ENCODE data around the gene RPS19.
"Not testable (repeated sequence)": the region's sequence is repeated elsewhere in the genome, so short reads cannot be mapped to it uniquely, and the experiment has no call there.

RPS19 gene

DNA sequence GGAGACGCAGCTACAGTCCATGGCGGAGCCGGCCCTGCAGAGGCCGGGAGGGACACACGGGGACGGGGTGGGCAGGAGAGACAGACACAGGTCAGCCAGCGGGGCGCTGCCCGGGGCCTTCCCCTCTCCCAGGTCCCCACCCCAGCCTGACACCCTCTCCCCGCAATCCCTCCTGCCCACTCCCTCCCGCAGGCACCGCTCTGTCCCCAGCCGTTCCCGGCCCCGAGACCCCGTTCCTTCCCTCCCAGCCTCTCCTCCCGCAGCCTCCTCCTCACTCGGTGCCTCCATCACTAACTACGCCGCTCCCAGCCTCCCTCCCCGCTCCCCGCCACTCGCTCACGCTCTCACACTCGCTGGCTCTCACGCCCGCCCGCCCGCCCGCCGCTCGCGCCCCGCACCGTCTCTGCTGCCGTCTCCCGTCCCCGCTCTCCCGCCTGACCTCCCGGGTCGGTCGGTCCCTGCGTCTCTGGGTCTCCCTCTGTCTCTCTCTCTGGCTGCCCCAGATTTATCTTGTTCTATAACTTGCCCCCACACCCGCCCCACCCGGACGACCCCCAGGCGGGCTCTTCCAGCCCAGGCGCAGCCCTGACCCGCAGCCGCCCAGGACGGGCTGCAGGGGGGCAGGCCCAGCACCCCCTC is 53.0 kb downstream of the RPS19 start:
- Histone ChIP-seq H3K27ac (ENCODE audit: low read depth in 2 of 2, low read length in 2 of 2) (no peak overlapping the region), H3K9me3 (ENCODE audit: control insufficient read depth in 2 of 2, low read length in 2 of 2) (no peaks in the 10 kb centered on the region), H3K36me3 (ENCODE audit: control insufficient read depth in 2 of 2, insufficient read depth in 2 of 2, low read length in 2 of 2) (peaks cover 0 to 2% of the 10 kb centered on the region in 2 donors), H3K4me1 (ENCODE audit: control insufficient read depth in 2 of 2, insufficient read depth in 2 of 2, low read length in 2 of 2) (peaks cover 0 to 5% of the 10 kb centered on the region in 2 donors), H3K9ac (ENCODE audit: low read depth in 1 of 2, low read length in 2 of 2) (no peak overlapping the region), H3K4me3 (ENCODE audit: low read length in 2 of 2) (no peak overlapping the region), H3K27me3 (ENCODE audit: control insufficient read depth in 2 of 2, insufficient read depth in 2 of 2, low read length in 2 of 2) (peaks cover 36 to 50% of the 10 kb centered on the region in 2 donors)

DNA sequence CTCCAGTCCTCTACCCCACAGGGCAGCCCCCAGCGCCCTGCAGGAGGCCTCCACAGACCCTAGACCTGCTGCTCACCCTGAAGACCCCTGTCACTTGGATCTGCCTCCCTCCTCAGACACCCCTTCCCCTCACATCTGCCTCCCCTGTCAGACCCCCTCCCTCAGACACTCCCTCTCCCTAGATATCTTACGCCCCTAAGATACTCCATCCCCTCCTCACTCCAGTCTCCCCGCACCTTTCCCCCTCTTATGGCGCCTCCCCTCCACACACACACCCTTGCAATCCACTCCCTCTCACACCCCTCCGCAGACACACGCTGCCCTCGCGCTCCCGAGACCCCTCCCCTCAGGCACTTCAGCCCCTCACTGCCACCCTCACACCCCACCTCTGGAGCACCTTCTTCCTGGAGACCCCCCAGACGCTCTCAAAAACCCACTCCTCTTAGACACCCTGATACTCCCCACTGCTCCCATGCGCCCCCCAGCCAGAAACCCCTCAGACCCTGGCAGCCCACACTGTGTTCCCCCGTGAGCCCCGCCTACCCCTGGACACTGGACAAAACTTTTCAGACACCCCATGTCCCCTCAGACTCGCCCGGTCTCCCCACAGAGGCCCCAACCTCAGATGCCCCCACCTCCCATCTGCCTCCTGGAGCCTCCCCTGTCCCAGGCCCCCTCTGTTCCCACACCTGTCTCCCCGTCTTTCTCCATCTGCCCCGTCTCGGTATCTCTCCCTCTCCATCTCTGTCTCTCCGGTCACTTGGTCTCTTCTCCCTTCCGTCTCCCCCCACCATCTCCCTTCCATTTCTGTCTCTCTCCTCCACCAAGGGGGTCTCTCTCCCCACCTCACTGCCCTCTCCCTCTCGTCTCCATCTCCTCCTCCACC is 53.7 kb downstream of the RPS19 start:
- Histone ChIP-seq H3K36me3 (ENCODE audit: control insufficient read depth in 2 of 2, insufficient read depth in 2 of 2, low read length in 2 of 2) (peaks cover 0 to 2% of the 10 kb centered on the region in 2 donors), H3K9ac (ENCODE audit: low read depth in 1 of 2, low read length in 2 of 2) (no peak overlapping the region), H3K9me3 (ENCODE audit: control insufficient read depth in 2 of 2, low read length in 2 of 2) (no peaks in the 10 kb centered on the region), H3K27ac (ENCODE audit: low read depth in 2 of 2, low read length in 2 of 2) (no peak overlapping the region), H3K4me1 (ENCODE audit: control insufficient read depth in 2 of 2, insufficient read depth in 2 of 2, low read length in 2 of 2) (peaks cover 0 to 5% of the 10 kb centered on the region in 2 donors), H3K4me3 (ENCODE audit: low read length in 2 of 2) (no peak overlapping the region), H3K27me3 (ENCODE audit: control insufficient read depth in 2 of 2, insufficient read depth in 2 of 2, low read length in 2 of 2) (peaks cover 41 to 55% of the 10 kb centered on the region in 2 donors)

DNA sequence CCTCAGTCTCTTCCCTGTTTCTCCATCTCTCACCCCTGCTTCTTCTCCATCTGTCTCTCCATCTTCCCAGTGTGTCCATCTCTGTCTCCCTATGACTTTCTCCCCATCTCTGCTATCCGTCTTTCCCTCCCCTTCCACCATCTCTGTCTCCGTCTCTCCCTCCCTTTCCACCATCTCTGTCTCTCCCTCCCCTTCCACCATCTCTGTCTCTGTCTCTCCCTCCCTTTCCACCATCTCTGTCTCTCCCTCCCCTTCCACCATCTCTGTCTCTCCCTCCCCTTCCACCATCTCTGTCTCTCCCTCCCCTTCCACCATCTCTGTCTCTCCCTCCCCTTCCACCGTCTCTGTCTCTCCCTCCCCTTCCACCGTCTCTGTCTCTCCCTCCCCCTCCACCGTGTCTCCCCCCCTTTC is 54.4 kb downstream of the RPS19 start:
- H3K27me3 ChIP-seq (ENCODE audit: control insufficient read depth in 2 of 2, insufficient read depth in 2 of 2, low read length in 2 of 2), result peaks cover 41 to 55% of the 10 kb centered on the region in 2 donors
- H3K9me3 ChIP-seq (ENCODE audit: control insufficient read depth in 2 of 2, low read length in 2 of 2), result not testable (repeated sequence)

DNA sequence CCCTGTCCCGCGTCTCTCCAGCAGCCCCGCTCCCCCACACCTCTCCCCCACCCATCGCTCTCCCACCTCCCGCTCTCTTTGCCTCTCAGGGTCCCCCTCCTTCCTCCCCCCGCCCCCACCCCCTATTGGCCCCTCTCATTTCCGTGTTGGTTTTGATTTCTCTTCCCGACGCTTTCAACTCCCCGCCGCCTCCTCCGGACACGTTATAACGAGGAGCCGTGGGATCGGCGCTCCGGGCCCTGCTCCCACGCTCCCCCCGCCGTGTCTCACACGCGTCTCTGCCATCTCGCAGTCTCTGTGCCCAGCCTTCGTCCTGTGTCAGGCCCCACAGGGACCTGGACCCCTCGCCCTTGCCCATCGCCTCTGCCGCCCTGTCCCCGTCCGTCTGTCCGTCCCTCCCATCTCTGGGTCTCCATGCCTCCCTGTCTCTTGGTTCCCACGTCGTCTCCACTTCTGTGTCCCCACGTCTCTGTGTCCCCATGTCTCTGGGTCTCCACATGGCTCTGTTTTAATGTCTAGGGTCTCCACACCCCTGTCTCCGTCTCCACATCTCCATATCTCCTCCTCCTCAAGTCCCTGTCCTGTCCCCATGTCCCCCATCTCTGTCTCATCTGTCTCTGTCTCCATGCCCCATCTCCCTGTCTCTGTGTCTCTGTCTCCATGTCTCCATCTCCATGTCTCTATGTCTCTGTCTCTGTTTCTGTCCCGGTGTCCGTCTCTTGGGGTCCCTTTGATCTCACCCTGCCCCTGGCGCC is 55.1 kb downstream of the RPS19 start:
- Histone ChIP-seq H3K4me3 (ENCODE audit: low read length in 2 of 2) (no peak overlapping the region), H3K36me3 (ENCODE audit: control insufficient read depth in 2 of 2, insufficient read depth in 2 of 2, low read length in 2 of 2) (peaks cover 0 to 2% of the 10 kb centered on the region in 2 donors), H3K27ac (ENCODE audit: low read depth in 2 of 2, low read length in 2 of 2) (no peak overlapping the region), H3K9me3 (ENCODE audit: control insufficient read depth in 2 of 2, low read length in 2 of 2) (no peaks in the 10 kb centered on the region), H3K27me3 (ENCODE audit: control insufficient read depth in 2 of 2, insufficient read depth in 2 of 2, low read length in 2 of 2) (peaks cover 43 to 55% of the 10 kb centered on the region in 2 donors), H3K4me1 (ENCODE audit: control insufficient read depth in 2 of 2, insufficient read depth in 2 of 2, low read length in 2 of 2) (peaks cover 0 to 5% of the 10 kb centered on the region in 2 donors), H3K9ac (ENCODE audit: low read depth in 1 of 2, low read length in 2 of 2) (no peak overlapping the region)

More for the DNA sequence above, 54.4 kb downstream of the RPS19 start:
- not testable (repeated sequence) for H3K4me3 ChIP-seq (ENCODE audit: low read length in 2 of 2); H3K4me1 ChIP-seq (ENCODE audit: control insufficient read depth in 2 of 2, insufficient read depth in 2 of 2, low read length in 2 of 2); H3K27ac ChIP-seq (ENCODE audit: low read depth in 2 of 2, low read length in 2 of 2); H3K9ac ChIP-seq (ENCODE audit: low read depth in 1 of 2, low read length in 2 of 2); H3K36me3 ChIP-seq (ENCODE audit: control insufficient read depth in 2 of 2, insufficient read depth in 2 of 2, low read length in 2 of 2)

DNA sequence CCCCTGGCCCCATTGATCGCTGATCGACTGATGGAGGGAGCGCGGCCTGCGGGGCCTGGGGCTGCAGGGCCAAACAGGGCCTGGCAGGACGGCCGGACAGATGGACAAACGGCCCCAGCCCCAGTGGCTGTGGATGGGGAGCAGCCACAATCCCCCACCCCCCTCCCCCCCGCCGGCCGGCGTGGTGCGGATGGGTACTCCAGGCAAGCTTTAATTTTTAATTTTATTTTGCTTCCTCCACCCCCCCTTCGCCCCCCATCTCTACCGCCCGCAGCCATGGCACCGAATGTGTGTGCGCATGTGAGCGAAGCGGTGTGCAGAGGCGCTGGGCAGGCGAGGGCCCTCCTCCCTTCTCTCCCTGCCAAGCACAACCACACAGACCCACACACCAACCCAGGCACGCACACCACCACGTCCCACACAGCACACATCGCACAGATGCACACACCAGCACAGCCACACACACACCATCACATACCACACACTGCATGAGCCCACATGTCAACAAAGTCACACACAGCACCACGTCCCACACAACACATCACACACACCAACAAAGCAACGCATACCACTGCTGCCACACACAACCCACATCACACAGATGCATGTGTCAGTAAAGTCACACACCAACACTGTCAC is 55.8 kb downstream of the RPS19 start:
- H3K27me3 ChIP-seq (ENCODE audit: control insufficient read depth in 2 of 2, insufficient read depth in 2 of 2, low read length in 2 of 2), result peaks cover 46 to 60% of the 10 kb centered on the region in 2 donors
- no peak overlapping the region for H3K9ac ChIP-seq (ENCODE audit: low read depth in 1 of 2, low read length in 2 of 2)

DNA sequence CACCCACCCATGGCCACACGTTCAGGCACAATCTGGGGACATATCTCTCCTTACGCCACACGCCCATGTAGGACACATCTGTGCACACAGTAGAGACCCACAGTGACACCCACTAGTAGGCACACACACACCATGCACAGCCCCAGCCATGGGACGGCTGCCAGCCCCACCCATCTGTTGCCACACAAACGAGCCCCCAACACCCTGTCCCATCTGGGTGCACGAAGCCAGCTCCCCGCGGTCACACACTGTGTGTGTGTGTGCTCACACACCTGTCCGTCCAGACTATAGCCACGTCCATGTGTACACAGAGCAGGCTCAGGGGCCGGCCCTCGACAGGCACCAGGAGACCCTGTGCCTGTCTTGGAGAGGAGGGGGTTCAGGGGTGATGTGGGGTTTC is 57.6 kb downstream of the RPS19 start:
- no peak overlapping the region for H3K9ac ChIP-seq (ENCODE audit: low read depth in 1 of 2, low read length in 2 of 2)
- H3K4me3 ChIP-seq (ENCODE audit: low read length in 2 of 2), result no peak overlapping the region
- H3K9me3 ChIP-seq (ENCODE audit: control insufficient read depth in 2 of 2, low read length in 2 of 2), result no peaks in the 10 kb centered on the region
- peaks cover 0 to 2% of the 10 kb centered on the region in 2 donors for H3K36me3 ChIP-seq (ENCODE audit: control insufficient read depth in 2 of 2, insufficient read depth in 2 of 2, low read length in 2 of 2)
- H3K27ac ChIP-seq (ENCODE audit: low read depth in 2 of 2, low read length in 2 of 2), result no peak overlapping the region
- H3K4me1 ChIP-seq (ENCODE audit: control insufficient read depth in 2 of 2, insufficient read depth in 2 of 2, low read length in 2 of 2), result peaks cover 0 to 5% of the 10 kb centered on the region in 2 donors
- peaks cover 37 to 55% of the 10 kb centered on the region in 2 donors for H3K27me3 ChIP-seq (ENCODE audit: control insufficient read depth in 2 of 2, insufficient read depth in 2 of 2, low read length in 2 of 2)

More for the DNA sequence above, 55.8 kb downstream of the RPS19 start:
- H3K27ac ChIP-seq (ENCODE audit: low read depth in 2 of 2, low read length in 2 of 2), result no peak overlapping the region
- H3K36me3 ChIP-seq (ENCODE audit: control insufficient read depth in 2 of 2, insufficient read depth in 2 of 2, low read length in 2 of 2), result peaks cover 0 to 2% of the 10 kb centered on the region in 2 donors
- H3K4me1 ChIP-seq (ENCODE audit: control insufficient read depth in 2 of 2, insufficient read depth in 2 of 2, low read length in 2 of 2), result peaks cover 0 to 5% of the 10 kb centered on the region in 2 donors
- H3K4me3 ChIP-seq (ENCODE audit: low read length in 2 of 2), result no peak overlapping the region
- no peaks in the 10 kb centered on the region for H3K9me3 ChIP-seq (ENCODE audit: control insufficient read depth in 2 of 2, low read length in 2 of 2)

DNA sequence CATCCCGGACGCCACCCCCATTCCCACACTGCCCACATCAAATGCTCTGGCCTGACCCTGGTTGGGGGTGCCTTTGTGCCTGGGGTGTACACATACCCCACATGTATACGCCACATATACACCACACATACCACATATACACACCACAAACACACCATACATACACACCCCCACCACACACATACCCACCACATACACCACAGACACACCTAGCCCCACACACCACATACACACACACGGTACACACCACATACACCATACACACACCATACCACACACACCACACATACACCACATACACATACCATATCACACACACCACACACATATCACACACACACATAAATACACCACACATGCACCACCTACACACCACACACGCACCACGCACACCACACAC is 58.0 kb downstream of the RPS19 start:
- Histone ChIP-seq H3K9ac (ENCODE audit: low read depth in 1 of 2, low read length in 2 of 2) (no peak overlapping the region), H3K27ac (ENCODE audit: low read depth in 2 of 2, low read length in 2 of 2) (no peak overlapping the region), H3K4me3 (ENCODE audit: low read length in 2 of 2) (no peak overlapping the region), H3K9me3 (ENCODE audit: control insufficient read depth in 2 of 2, low read length in 2 of 2) (no peaks in the 10 kb centered on the region), H3K36me3 (ENCODE audit: control insufficient read depth in 2 of 2, insufficient read depth in 2 of 2, low read length in 2 of 2) (peaks cover 0 to 2% of the 10 kb centered on the region in 2 donors), H3K27me3 (ENCODE audit: control insufficient read depth in 2 of 2, insufficient read depth in 2 of 2, low read length in 2 of 2) (peaks cover 39 to 52% of the 10 kb centered on the region in 2 donors), H3K4me1 (ENCODE audit: control insufficient read depth in 2 of 2, insufficient read depth in 2 of 2, low read length in 2 of 2) (peaks cover 0 to 5% of the 10 kb centered on the region in 2 donors)

DNA sequence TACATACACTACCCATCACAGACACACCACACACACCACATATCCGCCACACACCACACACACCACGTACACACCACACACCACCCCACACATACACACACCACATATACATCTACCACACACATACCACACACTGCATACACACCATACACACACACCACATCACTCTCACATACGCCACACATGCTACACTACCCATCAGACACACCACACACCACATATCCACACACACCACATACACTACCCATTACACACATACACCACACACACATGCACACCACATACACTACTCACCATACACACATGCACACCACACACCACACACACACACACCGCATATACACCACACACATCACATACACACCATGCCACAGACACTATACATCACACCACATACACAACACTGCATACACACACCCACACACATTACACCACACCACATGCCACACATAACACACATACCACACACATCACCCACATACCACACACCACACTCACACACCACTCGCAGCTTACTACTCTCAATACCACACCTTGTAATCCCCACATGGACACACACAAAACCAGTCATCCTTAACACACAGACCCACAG is 58.7 kb downstream of the RPS19 start:
- no peak overlapping the region for H3K9ac ChIP-seq (ENCODE audit: low read depth in 1 of 2, low read length in 2 of 2)
- peaks cover 35 to 46% of the 10 kb centered on the region in 2 donors for H3K27me3 ChIP-seq (ENCODE audit: control insufficient read depth in 2 of 2, insufficient read depth in 2 of 2, low read length in 2 of 2)
- no peak overlapping the region for H3K27ac ChIP-seq (ENCODE audit: low read depth in 2 of 2, low read length in 2 of 2)
- peaks cover 0 to 2% of the 10 kb centered on the region in 2 donors for H3K36me3 ChIP-seq (ENCODE audit: control insufficient read depth in 2 of 2, insufficient read depth in 2 of 2, low read length in 2 of 2)
- H3K9me3 ChIP-seq (ENCODE audit: control insufficient read depth in 2 of 2, low read length in 2 of 2), result no peaks in the 10 kb centered on the region
- no peak overlapping the region for H3K4me3 ChIP-seq (ENCODE audit: low read length in 2 of 2)
- peaks cover 0 to 5% of the 10 kb centered on the region in 2 donors for H3K4me1 ChIP-seq (ENCODE audit: control insufficient read depth in 2 of 2, insufficient read depth in 2 of 2, low read length in 2 of 2)

DNA sequence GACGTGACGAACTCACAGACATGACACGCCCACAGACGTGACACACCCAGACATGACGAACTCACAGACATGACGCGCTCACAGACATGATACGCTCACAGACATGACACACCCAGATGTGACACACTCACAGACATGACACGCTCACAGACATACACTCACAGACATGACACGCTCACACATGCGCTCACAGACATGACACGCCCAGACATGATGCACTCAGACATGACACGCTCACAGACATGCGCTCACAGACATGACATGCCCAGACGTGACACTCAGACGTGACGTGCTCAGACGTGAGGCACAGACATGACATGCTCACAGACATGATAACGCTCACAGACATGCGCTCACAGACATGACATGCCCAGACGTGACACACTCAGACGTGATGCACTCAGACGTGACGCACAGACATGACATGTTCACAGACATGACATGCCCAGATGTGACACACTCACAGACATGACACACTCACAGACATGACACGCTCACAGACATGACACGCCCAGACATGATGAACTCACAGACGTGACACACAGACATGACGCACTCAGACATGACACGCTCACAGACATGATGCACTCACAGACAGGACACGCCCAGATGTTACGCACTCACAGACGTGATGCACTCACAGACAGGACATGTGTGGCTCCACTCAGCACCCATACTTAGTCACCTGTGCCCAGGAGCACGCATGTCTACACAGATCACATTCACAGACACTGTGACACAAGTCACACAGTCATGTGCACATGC is 60.1 kb downstream of the RPS19 start:
- H3K36me3 ChIP-seq (ENCODE audit: control insufficient read depth in 2 of 2, insufficient read depth in 2 of 2, low read length in 2 of 2), result peaks cover 0 to 2% of the 10 kb centered on the region in 2 donors
- no peak overlapping the region for H3K9ac ChIP-seq (ENCODE audit: low read depth in 1 of 2, low read length in 2 of 2)
- peaks cover 0 to 4% of the 10 kb centered on the region in 2 donors for H3K4me1 ChIP-seq (ENCODE audit: control insufficient read depth in 2 of 2, insufficient read depth in 2 of 2, low read length in 2 of 2)
- H3K27me3 ChIP-seq (ENCODE audit: control insufficient read depth in 2 of 2, insufficient read depth in 2 of 2, low read length in 2 of 2), result peaks cover 31 to 43% of the 10 kb centered on the region in 2 donors
- H3K27ac ChIP-seq (ENCODE audit: low read depth in 2 of 2, low read length in 2 of 2), result no peak overlapping the region
- no peak overlapping the region for H3K4me3 ChIP-seq (ENCODE audit: low read length in 2 of 2)
- H3K9me3 ChIP-seq (ENCODE audit: control insufficient read depth in 2 of 2, low read length in 2 of 2), result no peaks in the 10 kb centered on the region

Data from mucosa of rectum (tissue), 2 donors.